ENCODE measurements around the gene CNGA3.

CNGA3 gene

DNA sequence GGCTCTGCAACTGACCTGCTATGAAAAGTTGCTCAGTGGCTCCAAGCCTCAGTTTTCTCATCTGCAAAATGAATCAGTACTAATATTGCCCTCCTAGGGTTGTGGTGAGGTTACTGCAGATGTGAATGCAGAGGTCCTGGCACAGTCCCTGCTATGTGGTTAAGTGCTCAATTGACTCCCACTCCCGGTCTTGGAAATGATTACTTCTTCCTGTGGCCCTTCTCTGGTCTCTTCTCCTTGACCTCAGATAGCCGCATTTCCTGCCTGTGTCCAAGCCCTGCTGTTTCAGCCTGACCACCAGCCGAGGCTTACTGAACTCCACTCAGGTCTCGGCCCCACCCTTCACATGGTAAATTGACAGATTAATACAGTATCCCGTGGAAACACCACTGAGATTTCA, 26.3 kb downstream of the CNGA3 start:
- TF ChIP-seq, protein P1, sequence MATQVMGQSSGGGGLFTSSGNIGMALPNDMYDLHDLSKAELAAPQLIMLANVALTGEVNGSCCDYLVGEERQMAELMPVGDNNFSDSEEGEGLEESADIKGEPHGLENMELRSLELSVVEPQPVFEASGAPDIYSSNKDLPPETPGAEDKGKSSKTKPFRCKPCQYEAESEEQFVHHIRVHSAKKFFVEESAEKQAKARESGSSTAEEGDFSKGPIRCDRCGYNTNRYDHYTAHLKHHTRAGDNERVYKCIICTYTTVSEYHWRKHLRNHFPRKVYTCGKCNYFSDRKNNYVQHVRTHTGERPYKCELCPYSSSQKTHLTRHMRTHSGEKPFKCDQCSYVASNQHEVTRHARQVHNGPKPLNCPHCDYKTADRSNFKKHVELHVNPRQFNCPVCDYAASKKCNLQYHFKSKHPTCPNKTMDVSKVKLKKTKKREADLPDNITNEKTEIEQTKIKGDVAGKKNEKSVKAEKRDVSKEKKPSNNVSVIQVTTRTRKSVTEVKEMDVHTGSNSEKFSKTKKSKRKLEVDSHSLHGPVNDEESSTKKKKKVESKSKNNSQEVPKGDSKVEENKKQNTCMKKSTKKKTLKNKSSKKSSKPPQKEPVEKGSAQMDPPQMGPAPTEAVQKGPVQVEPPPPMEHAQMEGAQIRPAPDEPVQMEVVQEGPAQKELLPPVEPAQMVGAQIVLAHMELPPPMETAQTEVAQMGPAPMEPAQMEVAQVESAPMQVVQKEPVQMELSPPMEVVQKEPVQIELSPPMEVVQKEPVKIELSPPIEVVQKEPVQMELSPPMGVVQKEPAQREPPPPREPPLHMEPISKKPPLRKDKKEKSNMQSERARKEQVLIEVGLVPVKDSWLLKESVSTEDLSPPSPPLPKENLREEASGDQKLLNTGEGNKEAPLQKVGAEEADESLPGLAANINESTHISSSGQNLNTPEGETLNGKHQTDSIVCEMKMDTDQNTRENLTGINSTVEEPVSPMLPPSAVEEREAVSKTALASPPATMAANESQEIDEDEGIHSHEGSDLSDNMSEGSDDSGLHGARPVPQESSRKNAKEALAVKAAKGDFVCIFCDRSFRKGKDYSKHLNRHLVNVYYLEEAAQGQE (IDR thresholded peaks at IDR 0.05; ENCODE audit: insufficient replicate concordance, low read depth), result no peak
- TF ChIP-seq SPI1 (IDR thresholded peaks at IDR 0.05; ENCODE audit: borderline replicate concordance, low read depth) (no peak), GABPA (IDR thresholded peaks at IDR 0.05; ENCODE audit: low read depth) (no peak), POLR2AphosphoS5 (IDR thresholded peaks at IDR 0.05; ENCODE audit: low read depth) (no peak)
- TF ChIP-seq, protein P2, sequence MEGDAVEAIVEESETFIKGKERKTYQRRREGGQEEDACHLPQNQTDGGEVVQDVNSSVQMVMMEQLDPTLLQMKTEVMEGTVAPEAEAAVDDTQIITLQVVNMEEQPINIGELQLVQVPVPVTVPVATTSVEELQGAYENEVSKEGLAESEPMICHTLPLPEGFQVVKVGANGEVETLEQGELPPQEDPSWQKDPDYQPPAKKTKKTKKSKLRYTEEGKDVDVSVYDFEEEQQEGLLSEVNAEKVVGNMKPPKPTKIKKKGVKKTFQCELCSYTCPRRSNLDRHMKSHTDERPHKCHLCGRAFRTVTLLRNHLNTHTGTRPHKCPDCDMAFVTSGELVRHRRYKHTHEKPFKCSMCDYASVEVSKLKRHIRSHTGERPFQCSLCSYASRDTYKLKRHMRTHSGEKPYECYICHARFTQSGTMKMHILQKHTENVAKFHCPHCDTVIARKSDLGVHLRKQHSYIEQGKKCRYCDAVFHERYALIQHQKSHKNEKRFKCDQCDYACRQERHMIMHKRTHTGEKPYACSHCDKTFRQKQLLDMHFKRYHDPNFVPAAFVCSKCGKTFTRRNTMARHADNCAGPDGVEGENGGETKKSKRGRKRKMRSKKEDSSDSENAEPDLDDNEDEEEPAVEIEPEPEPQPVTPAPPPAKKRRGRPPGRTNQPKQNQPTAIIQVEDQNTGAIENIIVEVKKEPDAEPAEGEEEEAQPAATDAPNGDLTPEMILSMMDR (IDR thresholded peaks at IDR 0.05; ENCODE audit: insufficient read depth, low read length), result no peak

DNA sequence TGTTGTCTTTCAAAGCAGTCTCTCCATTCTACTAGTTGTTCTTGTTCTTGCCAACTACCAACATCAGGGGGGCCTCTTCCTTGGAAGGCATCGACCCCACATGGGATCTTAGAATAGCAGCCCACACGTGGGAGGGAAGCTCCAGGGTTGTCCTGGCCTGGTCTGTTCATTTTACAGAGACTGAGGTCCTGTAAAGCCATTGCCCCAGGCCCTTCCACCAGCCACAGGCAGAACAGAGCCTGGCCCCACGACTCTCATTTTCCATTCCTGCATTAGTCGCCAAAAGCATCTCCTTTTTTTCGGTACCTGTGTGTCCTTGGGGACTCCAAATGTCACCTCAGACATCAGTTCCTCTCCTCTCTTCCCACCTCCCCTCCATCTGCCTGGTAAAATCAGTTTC, 28.0 kb downstream of the CNGA3 start:
- TF ChIP-seq POLR2AphosphoS5 (IDR thresholded peaks at IDR 0.05; ENCODE audit: low read depth), result no peak
- TF ChIP-seq GABPA (IDR thresholded peaks at IDR 0.05; ENCODE audit: low read depth), result no peak
- TF ChIP-seq, protein P2 (IDR thresholded peaks at IDR 0.05; ENCODE audit: insufficient read depth, low read length), result no peak
- TF ChIP-seq, protein P1 (IDR thresholded peaks at IDR 0.05; ENCODE audit: insufficient replicate concordance, low read depth), result no peak
- TF ChIP-seq SPI1 (IDR thresholded peaks at IDR 0.05; ENCODE audit: borderline replicate concordance, low read depth), result no peak
- DNase-seq (ENCODE audit: low read depth in 1 of 2, low spot score in 1 of 2), result no peak
- H3K27me3 ChIP-seq (ENCODE audit: insufficient read depth, poor library complexity, severe bottlenecking), result peaks cover 9% of the 10 kb centered on the region

More for the DNA sequence above, 26.3 kb downstream of the CNGA3 start:
- DNase-seq (ENCODE audit: low read depth in 1 of 2, low spot score in 1 of 2), result no peak
- no peaks in the 10 kb centered on the region for H3K27me3 ChIP-seq (ENCODE audit: insufficient read depth, poor library complexity, severe bottlenecking)
- no peak overlapping the region for H3K27ac ChIP-seq (replicated peaks)
- H3K4me3 ChIP-seq (replicated peaks; ENCODE audit: insufficient read depth, low read length), result no peak overlapping the region

DNA sequence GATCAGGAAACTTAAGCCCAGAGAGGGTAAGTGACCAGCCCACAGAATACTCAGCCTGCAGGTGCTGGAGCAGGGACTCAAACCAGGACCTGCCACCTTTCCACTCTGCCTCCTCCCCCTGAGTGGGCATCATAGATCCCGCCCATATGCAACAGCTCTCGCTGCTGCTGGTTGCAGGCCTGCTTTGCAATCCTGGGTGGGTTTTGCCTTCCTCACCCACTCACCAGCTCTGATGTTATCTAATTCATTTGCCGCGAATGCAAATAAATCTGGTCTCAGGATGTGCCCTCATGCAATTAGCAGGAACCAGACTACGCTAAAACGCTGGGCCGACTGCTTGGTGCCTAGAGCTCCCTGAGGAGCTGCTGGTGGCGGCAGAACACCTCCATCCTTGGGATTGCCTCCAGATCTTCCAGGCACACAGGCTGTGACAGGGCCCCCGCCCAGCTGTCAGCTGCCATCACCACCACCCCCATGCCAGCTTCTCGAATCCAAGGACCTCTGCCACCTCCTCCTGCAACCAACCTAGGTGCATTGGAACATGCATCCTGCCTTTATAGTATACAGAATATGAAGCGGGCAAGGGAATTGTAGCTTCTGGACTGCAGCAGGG, 28.8 kb downstream of the CNGA3 start:
- Histone ChIP-seq H3K27me3 (ENCODE audit: insufficient read depth, poor library complexity, severe bottlenecking) (peaks cover 9% of the 10 kb centered on the region), H3K27ac (replicated peaks) (no peak overlapping the region), H3K4me3 (replicated peaks; ENCODE audit: insufficient read depth, low read length) (no peak overlapping the region)
- DNase-seq (ENCODE audit: low read depth in 1 of 2, low spot score in 1 of 2), result no peak
- TF ChIP-seq POLR2AphosphoS5 (IDR thresholded peaks at IDR 0.05; ENCODE audit: low read depth), result no peak

More for the DNA sequence above, 28.0 kb downstream of the CNGA3 start:
- no peak overlapping the region for H3K4me3 ChIP-seq (replicated peaks; ENCODE audit: insufficient read depth, low read length)
- H3K27ac ChIP-seq (replicated peaks), result no peak overlapping the region

DNA sequence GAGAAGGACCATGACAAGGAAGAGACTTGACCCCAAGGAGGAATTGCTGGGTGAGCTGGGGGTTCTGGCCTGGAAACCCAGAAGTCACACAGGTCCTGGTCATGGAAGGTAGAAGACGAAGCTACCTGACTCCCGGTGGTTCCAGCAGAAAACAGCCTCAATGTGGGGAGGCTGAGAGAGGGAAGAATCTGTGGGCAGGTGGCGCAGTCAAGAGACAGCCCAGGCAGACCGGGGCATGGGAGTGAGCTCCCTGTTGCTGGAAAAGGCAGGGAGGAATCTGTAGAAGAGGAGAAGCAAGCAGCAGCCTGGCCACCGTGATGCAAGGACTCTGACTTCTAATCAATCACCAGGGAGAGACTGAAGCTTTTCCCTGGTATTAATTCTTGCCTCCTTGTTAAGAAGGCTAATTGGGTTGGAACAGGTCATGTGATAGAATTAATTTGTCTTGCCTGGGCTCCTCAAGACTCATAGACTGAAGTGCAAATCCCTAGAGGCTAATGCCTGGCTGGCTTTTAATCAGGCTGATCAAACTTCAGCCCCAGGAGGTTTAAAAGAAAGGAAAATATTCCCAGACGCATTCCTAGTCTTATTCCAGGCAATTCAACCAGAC, 30.1 kb downstream of the CNGA3 start:
- TF ChIP-seq, protein P1 (IDR thresholded peaks at IDR 0.05; ENCODE audit: insufficient replicate concordance, low read depth), result no peak
- no peak for TF ChIP-seq SPI1 (IDR thresholded peaks at IDR 0.05; ENCODE audit: borderline replicate concordance, low read depth)
- TF ChIP-seq, protein P2 (IDR thresholded peaks at IDR 0.05; ENCODE audit: insufficient read depth, low read length), result no peak
- no peak for TF ChIP-seq POLR2AphosphoS5 (IDR thresholded peaks at IDR 0.05; ENCODE audit: low read depth)
- no peak for TF ChIP-seq GABPA (IDR thresholded peaks at IDR 0.05; ENCODE audit: low read depth)
- no peak for DNase-seq (ENCODE audit: low read depth in 1 of 2, low spot score in 1 of 2)
- no peak overlapping the region for H3K4me3 ChIP-seq (replicated peaks; ENCODE audit: insufficient read depth, low read length)
- H3K27me3 ChIP-seq (ENCODE audit: insufficient read depth, poor library complexity, severe bottlenecking), result peaks cover 9% of the 10 kb centered on the region
- no peak overlapping the region for H3K27ac ChIP-seq (replicated peaks)

Measured in HL-60 (cell line).